Activated T-helper 1 cell treated with Interleukin-2 at 50 U/mL for 16 hours (primary cell): ENCODE measurements around the gene EGFLAM.

Experiments used
- DNase-seq: peaks from one replicate; pipeline ENCODE4 v3.0.0-alpha.2; 2020; ENCODE audit warnings: low read depth

EGFLAM gene

DNA sequence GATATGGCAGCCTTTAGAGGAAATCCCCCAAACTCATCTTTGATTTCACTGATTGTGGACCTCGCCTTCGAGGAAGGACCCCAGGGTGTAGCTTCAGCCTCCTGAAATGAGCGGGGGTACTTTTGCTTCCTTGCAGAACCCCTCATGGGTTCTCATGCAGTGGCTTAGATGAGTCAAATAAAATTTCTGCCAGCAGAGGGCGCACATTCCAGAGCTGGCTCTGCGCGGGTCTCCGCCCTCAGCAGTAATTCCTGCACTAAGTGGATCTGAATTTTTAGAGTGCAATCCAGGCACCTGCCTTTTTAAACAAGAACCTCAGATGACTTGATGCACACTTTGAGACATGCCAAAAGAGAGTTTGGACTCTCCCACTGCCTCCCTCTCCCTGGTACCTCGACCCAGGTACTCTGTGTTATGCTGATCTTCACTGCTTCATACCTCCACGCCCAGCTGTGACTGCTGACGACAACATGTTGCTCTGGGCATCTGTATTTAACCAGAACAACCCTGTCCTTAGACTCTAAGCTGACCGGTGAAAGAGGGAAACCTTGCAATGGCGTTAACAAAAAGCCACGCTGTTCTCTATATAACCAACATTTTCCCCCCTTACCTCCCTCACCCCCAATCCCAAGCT lies 7.3 kb downstream of the EGFLAM start:
- DNase-seq, result no peak

DNA sequence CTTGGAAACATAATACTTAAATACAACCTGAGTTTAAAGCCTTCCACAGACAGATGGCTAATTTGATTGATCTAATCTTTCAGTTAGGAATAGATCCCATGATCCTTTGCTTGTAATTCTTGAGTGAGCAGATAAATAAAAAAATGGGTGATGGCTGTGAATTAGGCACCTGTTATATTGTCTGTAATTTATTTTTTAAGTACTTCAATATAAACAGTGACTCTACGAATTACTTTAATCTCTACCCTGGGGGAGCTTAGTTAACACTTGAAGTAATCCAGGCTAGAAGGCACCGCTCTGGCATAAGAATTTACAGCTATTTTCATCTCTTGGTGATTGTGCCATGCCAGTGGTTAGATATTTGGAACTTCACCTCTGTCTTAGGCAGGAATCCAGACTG lies 9.0 kb downstream of the EGFLAM start:
- no peak for DNase-seq

DNA sequence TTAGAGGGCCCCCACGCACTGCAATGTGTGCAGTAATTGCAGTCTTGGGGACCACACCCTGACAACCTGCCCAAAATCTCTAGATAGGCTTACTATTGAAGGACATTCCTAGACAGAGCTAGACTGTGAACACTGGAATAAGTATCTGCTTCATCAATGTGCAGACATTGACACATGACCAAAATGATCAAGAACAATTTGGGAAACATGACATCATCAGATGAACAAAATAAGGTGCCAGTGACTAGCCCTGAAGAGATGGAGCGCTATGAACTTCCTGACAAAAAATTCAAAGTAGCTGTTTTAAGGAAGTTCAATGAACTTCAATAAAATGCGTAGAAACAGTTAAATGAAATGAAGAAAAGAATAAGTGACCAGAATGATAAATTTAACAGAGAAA lies 15.3 kb downstream of the EGFLAM start:
- DNase-seq, result no peak

DNA sequence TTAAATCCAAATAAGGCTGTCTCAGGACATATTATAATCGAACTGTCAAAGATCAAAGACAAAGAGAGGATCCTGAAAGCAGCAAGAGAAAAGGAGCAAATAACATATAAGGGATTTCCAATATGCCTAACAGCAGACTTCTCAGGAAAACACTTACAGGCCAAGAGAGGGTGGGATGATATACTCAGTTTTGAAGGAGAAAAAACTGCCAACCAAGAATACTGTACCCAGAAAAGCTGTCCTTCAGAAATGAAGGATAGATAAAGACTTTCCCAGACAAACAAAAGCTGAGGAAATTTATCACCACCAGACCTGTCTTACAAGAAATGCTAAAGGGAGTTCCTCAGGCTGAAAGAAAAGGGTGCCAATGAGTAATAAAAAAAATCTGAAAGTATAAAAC lies 16.0 kb downstream of the EGFLAM start:
- no peak for DNase-seq

DNA sequence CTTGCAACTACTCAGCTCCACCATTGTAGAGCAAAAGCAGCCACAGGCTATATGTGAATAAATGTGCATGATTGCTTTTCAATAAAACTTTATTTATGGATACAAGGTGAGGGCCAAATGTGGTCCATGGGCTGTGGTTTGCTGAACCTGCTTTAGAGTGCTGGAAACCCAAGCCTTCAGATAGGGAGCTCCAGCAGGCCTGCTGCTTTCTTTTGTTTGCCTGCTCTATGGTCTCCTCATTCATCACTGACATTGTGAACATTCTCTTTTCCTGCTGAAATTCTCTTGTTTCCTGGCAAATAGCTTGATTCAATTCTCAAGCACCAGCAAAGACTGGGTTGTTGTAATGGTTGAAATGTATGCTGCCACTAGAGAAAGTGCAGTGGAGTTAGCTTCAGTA lies 26.0 kb downstream of the EGFLAM start:
- no peak for DNase-seq

DNA sequence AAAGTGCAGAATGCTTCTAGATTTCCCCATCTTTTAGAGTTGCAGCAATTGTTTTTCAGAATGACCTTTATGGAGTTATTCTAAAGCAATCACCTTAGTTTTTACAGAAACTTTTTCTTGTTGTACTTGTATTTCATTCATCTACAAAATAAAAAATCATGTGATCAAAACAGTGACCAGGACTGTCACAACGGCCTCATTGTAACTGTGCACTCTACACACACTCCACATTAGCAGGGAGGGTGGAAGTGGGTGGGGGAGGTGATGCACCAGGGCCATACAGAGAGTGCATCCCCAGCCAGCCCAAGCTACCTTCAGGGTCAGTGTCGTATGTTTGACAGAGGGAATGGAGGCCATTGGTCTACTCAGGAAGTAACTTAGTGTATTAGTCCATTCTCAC lies 26.9 kb downstream of the EGFLAM start:
- DNase-seq, result no peak

DNA sequence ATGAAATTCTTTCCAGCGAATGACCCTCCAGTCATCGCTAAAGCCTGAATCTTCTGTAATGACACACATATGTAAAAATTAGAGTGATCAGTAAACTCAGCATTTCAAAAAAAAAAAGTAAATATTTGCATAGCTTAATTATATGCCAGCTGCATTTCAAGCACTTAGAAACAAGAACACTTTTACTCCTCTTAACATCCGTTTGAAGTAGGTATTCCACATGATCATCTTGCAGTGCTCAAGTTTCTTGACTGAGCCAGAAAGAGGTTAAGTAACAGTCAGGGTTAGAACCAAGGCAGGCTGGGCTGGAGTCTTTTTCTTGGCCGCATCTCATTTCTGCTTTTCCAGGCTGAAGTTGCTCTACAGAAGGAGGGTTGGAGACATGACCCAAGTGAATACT lies 27.6 kb downstream of the EGFLAM start:
- DNase-seq, result no peak

DNA sequence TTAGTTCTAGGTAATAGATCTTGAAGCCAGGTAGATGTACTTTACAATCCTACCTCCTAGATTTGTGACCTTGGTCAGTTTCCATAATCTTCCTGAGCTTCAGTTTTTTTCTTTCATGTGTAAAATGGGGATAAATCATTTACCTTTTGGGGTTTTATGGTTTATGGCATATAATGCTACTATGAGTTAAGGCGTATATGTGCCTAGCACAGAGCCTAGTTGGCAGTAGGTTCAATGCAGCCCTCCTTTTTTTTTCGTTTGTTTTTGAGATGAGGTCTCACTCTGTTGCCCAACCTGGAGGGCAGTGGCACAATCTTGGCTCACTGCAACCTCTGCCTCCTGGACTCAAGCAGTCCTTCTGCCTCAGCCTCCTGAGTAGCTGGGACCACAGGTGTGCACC lies 28.8 kb downstream of the EGFLAM start:
- DNase-seq, result no peak

DNA sequence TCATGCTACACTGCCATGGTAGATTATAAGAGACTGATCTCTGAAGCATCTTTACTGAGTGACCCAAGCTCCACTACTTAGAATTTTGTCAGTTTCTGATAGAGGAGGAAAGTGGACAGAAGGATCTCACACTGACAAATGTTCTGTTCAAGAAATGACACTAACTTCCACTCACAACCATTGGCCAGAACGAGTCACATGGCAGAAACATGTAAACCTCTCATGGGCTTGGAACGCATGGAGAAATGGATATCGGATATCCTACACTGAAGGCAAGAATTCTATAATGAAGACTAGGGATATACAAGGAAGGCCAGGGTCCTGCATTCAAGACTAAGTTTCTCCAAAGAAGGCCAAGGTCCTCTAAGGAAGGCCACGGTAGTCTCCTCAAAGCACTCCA lies 31.1 kb downstream of the EGFLAM start:
- DNase-seq, result no peak

DNA sequence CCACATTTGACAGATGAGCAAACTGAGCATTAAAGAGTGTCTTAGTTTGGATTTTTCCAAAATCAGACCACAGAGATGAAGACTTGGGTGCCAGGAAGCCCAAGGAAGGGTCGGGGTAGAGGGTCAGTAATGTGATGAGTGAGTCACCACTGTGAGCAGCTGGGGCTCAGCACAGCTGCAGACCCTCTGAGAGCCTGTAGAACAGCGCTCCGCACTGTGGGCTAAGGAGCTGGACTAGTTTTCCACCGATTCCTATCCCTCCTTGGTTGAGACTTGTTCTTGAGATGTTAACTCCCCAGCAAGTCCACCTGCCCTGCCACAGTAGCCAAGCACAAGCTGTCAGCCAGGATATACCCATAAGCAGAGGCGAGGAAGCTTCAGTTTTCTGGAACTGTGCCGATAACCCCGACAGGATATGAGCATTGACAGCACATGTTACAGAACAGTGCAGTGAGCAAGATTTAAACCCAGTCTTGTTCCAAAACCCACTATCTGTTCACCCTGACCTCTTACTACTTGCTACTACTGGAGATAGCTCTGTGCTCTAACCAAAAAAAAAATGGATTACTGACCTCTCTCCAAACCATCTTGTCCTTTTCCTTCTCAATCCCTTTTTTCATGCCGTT lies 31.8 kb downstream of the EGFLAM start:
- DNase-seq, result no peak

DNA sequence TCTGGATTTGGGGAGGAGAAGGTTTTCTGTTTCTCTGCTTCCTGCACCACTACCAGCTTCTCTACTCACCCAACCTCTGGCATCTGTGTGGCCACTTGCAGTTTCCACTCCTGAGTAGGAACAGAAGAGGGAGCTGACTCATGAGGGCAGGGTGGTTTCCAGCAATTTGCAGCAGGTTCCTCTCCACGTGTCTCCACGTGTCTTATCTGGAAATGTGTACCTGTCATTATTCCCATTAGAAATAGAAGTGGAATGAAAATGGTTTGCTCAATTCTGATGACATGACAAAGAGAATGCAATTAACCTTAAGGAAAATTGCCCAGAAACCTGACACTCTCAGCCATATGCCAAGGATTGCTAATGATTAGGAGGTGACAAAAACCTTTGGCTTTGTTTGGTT lies 33.0 kb downstream of the EGFLAM start:
- DNase-seq, result no peak

DNA sequence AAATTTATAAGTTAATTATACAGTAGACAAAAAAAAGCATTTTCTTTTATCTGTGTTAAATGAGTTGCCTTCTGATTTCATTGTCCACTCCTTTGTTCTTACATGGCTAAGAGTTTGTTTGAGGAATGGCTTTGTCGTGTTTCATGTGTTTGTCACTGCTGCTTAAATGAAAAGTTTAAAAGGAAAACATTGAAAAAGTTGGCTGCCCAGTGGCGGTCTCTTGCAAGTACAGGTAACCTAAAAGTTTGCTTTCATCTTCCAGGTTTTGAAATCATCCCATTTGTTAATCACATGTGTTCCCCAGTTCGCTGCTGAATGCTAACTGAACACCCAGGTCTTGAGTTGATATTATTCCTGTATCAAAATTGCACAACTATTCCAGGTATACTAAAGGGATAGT lies 33.9 kb downstream of the EGFLAM start:
- DNase-seq, result no peak

DNA sequence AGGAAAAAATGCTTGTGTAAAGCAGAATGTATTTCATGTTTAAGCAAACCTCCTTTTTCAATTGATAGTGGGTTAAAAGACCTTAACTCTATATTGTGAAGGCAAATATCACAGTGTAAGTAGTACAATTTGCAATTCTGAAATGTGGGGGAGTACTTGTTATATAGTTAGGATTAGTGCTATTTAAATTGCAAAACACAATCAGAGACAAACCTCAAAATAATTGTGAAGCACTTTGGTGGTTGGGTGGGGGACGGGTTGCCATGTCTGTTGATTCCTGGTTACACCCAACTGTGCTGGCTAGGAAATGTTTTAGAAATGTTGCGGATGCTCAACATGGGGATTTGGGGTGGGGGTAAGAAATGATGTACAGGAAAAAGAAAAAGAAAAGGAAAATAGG lies 37.4 kb downstream of the EGFLAM start:
- DNase-seq, result no peak

DNA sequence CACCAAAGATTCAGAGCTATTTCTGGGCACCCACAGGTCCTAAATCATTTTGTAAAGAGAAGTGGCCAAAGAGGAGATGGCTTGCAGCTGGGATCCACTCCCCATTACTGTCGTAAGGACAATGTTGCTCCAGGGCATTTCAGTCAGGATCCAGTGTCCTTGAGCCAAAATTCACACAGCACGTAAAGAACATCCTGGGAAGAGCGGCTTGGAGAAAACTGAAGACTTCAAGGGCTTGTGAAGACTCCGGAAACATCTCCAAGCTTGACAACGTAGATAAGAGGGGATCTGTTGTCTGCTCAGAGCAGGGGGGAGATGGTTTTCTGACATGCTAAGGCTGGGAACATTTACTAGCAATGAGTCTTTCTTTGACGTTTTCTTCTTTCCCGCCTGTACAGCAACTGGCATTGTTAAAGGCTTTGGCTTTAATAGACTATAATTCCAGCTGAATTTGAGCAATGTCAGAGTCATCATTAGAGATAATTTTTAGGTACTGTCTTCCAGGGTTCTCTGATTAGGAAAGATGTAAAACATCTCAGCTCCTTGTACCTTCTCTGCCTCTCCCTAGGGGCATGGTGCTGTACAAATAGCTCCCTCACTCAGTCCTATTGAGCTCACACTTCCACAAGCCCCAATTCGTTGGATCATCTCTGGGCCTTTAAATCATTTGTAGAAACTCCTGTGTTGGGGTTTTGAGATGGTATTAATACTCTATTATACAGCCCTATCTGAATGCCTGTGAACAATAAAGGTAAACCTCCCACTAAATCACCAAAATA lies 39.7 kb downstream of the EGFLAM start:
- no peak for DNase-seq

DNA sequence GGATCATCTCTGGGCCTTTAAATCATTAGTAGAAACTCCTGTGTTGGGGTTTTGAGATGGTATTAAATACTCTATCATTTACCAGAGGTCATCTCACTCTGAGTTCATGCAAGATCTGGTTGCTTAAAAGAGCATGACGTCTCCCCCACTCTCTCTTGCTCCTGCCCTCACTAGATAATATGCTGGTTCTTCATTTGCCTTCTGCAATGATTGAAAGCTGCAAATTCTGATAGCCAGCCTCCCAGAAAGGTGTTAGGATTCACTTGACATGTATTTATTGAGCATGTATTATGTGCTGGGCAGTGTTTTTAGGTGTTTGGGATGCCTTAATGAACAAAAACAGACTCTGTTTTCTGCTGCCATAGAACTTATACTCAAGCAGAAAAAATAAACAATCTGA lies 41.2 kb downstream of the EGFLAM start:
- no peak for DNase-seq

DNA sequence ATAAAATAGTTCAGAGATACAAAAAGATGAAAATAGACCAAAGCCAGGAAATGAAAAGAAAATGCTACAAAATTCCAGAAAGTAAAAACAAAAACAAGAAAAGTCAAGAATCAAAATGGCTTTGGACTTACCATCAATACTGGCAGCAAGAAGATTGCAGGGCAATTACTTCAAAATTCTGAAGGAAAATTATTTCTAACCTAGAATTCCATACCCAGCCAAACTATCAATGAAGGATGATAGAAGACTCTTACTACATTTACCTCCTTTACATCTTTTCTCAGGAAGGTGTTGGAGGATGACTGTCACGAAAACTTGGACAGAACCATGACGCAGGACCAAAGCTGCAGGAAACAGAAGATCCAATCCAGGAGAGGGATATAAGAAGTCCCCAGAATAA lies 46.8 kb downstream of the EGFLAM start:
- DNase-seq, result no peak

DNA sequence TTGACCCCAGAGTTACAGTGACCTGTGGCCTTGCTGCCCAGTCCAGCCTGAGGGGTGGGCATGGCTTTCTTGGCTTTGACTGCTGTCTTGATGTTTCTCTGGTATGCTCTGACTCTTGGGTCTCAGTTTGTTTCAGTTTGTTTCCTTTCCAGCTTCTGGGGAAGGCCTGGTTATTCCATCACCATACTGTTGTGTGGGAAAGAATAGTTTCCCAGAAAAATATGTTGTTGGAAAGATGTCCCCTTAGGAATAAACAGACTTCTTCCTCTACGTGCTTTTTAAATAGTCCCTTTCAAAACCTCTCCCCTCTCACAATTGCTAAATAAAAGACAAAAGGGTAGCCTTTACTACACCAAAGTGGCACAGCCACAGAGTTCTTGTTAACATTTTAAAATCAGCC lies 49.5 kb downstream of the EGFLAM start:
- no peak for DNase-seq

DNA sequence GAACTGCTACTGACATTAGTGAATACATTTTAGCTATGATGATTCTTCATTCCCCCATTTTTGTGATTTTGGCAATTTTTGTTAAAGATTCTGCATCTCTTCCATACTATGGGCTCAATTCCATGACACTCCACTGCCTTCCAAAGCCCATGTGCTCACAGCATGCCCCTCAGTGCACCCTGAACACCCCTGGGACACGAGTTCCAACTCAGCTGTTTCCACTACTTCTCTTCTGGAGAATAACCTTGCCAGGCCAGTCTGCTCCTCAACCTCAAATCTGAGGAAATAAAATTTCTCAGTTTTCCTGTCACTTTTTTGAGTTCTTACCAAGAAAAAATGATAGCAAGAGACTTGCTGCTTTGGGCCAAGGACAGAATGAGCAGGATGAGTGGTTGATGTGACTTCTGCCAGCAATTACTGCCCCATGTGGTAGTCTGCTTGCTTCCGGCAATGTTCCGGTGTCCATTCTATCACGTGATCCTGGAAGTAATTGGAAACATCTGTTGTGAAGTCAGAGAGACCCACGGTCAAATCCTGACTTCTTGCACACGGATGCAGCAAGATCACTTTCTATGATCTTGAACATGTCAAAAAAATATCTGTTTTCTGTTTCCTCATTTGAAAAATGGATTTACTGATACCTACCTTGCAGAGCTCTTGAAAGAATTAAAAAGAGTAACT lies 58.3 kb downstream of the EGFLAM start:
- no peak for DNase-seq

DNA sequence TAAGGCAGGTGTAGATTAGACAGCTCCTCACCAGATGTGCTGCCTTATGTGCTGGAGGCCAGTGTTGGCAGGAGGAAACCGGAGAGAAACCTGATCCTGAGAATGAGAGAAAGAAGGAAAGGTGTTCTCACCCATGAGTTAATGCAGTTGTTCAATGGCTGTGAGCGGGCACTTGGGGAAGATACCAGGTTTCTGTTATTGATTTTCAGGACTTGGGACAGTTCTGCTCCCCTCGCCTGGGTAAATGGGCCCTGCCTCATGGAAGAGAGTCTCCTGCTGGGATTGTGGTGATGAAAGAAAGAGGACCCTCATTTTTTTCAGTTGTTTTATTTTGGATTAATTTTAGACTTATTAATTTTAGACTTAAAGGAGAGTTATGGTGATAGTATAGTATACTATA lies 59.5 kb downstream of the EGFLAM start:
- DNase-seq, result no peak

DNA sequence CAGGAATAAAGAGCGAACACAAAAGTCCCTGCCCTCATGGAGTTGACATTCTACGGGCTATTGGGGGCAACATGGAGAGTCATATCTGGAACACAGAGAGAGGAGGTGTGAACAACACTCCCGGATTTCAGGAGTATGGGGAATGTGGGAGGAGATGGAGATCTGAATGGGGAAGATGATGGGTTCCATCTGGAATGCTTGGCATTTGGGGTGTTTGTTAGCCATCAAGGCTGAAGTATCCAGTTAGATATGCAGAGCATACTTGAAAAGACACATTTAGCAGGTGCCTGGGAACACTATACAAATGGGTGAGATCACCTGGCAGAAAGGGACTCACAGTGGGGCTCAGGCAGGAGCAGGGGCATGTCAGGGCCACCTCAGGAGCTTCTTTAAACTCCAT lies 61.1 kb downstream of the EGFLAM start:
- DNase-seq, result no peak

DNA sequence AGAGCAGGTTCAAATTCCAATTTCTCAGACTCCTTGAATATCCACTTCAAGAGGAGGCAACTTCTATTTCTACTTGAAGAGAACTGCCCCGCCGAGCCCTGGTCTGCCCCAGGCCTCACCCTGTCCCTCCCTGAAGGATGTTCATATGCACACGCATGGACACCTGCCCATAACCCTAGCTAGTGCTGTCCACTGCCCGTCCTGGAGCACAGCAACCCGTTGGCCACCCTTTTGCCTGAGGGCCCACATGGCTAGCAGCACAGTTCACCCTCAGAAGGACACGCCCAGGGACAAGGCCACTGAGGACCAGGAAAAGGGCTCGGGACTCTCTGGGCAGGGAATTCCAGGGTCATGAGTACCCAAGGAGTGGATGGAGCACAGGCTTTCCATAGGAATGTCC lies 63.6 kb downstream of the EGFLAM start:
- no peak for DNase-seq

DNA sequence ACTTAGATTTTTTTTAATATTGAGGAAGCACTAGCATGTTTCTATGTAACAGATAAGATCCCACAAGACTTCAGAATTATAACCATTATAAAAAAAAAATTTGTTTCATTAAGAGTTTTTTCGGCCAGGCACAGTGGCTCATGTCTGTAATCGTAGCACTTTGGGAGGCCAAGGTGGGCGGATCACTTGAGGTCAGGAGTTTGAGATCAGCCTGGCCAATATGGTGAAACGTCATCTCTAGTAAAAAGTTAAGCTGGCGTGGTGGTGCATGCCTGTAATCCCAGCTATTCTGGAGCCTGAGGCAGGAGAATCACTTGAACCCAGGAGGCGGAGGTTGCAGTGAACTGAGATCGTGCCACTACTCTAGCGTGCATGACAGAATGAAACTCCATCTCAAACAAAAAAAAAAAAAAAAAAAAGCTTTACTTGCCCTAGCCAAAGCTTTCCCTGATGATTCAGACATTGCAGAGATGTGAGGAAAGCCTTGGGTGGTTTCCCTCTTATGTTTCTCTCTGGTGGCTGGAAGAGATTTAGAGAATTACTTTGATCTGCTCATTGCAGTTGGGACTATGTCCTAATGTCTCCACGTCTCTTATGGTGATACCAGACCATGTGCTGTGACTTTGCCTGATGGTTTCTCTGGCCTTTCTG lies 65.4 kb downstream of the EGFLAM start:
- DNase-seq, result no peak
